ENCODE measurements around the gene CCDC30.

DNA sequence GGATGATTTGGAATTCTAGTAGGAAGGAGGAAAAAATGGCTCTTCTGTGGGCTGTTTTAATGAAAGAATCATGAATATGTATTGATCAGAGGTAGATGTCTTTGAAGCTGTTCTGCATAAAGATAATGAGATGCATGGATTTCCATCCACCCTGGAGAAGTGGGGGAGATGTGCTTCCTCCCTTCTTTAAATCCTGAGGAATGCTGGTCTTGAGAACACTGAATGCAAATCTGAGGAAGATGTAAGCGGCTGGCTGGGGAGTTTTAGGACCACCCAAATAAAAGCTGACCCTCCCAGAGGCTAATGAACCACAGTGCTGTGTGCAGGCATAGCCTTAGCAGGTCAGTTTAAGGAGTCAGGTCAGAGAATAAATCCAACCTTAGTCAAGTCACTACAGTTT, 44.6 kb upstream of the CCDC30 start:
- TF ChIP-seq, protein P1, sequence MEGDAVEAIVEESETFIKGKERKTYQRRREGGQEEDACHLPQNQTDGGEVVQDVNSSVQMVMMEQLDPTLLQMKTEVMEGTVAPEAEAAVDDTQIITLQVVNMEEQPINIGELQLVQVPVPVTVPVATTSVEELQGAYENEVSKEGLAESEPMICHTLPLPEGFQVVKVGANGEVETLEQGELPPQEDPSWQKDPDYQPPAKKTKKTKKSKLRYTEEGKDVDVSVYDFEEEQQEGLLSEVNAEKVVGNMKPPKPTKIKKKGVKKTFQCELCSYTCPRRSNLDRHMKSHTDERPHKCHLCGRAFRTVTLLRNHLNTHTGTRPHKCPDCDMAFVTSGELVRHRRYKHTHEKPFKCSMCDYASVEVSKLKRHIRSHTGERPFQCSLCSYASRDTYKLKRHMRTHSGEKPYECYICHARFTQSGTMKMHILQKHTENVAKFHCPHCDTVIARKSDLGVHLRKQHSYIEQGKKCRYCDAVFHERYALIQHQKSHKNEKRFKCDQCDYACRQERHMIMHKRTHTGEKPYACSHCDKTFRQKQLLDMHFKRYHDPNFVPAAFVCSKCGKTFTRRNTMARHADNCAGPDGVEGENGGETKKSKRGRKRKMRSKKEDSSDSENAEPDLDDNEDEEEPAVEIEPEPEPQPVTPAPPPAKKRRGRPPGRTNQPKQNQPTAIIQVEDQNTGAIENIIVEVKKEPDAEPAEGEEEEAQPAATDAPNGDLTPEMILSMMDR (conservative IDR thresholded peaks at IDR 0.05 in 1 of 2, IDR thresholded peaks at IDR 0.05 in 1 of 2; ENCODE audit: extremely low read depth in 1 of 2, insufficient read depth in 1 of 2, low read depth in 1 of 2, low read length in 2 of 2): no peak
- no peak for TF ChIP-seq EZH2 (IDR thresholded peaks at IDR 0.05; ENCODE audit: borderline replicate concordance, low read length)

All from mammary epithelial cell (primary cell).